Fibroblast of lung (primary cell): ENCODE data around the gene FOXA3.

Experiments used
- EZH2 ChIP-seq: IDR thresholded peaks from 2 replicates; pipeline ENCODE4 v1.5.1; 2012; ENCODE audit warnings: low read length, control low read depth, mild to moderate bottlenecking; ENCODE audit errors: missing control alignments
- TF ChIP-seq, protein P1 (sequence below), 2 donors: IDR thresholded peaks in 1 of 2; conservative IDR thresholded peaks in 1 of 2; 1 replicate in 1 of 2; 2 replicates in 1 of 2; pipeline ENCODE4 v1.5.1; 2011 to 2012; ENCODE audit warnings: low read length in 2 of 2, control low read depth in 1 of 2, inconsistent platforms in 1 of 2, low read depth in 1 of 2, mild to moderate bottlenecking in 1 of 2

DNA sequence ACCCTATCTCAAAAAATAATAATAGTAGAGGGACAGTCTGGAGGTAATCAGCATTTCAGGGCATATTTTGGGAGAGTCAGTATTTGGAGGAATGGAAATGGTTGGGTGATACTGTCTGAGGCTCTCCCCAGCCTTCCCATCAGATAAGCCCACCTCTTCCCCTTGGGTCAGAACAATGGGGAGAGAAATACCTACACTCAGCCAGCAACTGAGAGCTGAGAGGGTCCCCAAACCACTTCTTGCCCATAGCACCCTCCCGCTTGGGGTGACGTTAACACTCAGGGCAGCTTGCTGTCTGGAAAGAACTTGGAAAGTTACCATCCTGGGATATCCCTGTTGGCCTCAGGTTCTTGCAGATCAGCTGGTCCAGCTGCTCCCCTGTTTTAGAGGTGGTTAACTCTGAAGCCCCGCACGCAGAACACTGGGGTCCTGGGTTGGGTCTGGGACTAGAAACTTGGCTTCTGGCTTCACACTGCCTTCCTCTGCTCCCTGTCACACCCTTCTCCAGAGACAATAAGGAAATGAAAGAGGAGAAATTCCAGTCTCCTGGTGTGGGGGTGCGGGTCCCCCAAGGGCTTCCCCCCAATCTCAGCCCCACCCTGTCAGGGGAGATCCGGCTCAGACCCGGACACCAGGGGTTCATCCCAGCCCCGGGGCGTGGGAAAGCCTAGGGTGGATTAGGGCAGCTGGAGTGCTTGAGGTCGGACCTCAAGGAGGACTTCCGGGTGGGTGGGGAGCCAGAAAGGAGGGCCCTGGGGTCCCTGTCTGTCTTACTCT is 2.5 kb downstream of the FOXA3 start:
- no peak for TF ChIP-seq EZH2
- TF ChIP-seq, protein P1, sequence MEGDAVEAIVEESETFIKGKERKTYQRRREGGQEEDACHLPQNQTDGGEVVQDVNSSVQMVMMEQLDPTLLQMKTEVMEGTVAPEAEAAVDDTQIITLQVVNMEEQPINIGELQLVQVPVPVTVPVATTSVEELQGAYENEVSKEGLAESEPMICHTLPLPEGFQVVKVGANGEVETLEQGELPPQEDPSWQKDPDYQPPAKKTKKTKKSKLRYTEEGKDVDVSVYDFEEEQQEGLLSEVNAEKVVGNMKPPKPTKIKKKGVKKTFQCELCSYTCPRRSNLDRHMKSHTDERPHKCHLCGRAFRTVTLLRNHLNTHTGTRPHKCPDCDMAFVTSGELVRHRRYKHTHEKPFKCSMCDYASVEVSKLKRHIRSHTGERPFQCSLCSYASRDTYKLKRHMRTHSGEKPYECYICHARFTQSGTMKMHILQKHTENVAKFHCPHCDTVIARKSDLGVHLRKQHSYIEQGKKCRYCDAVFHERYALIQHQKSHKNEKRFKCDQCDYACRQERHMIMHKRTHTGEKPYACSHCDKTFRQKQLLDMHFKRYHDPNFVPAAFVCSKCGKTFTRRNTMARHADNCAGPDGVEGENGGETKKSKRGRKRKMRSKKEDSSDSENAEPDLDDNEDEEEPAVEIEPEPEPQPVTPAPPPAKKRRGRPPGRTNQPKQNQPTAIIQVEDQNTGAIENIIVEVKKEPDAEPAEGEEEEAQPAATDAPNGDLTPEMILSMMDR (conservative IDR thresholded peaks at IDR 0.05 in 1 of 2, IDR thresholded peaks at IDR 0.05 in 1 of 2; ENCODE audit: low read depth in 1 of 2, low read length in 2 of 2): no peak
